HG02623 (cell line): ENCODE results near the gene RASSF10.

Source experiments
- ATAC-seq: cut with Tn5 transposase; IDR thresholded peaks from one replicate; pipeline ENCODE4 v1.9.1; 2021; ENCODE audit warnings: moderate library complexity; ENCODE audit not compliant: unreplicated experiment

The RASSF10 gene

GRCh38 chr11:13008625-13009475, at the start of gene RASSF10:
Gene RASSF10, plus strand, starts transcription at chr11:13009316. Its CDS starts 261 bp downstream, at chr11:13009577.
- no peak for ATAC-seq

- no peak for ATAC-seq
These were observed 47.5 kb upstream of the RASSF10 start for GRCh38 chr11:12961615-12962014.

DNA sequence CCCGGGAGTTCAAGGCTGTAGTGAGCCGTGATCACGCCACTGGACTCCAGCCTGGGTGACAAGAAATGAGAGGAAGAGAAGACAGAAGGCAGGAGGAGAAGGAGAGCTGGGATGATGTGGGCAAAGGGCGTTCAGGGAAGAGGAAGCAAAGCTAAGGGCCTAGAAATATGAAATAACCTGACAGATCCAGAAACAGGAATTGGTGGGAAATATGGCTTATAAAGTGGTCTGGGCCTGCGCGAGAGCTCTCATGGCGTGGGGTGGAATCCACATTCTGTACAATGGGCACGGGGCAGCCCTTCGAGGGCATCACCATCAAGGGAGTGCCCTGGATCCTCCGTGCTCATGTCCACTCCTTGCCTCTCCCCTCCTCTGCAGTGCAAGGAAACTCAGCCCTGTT, 46.8 kb upstream of the RASSF10 start:
- no peak for ATAC-seq

DNA sequence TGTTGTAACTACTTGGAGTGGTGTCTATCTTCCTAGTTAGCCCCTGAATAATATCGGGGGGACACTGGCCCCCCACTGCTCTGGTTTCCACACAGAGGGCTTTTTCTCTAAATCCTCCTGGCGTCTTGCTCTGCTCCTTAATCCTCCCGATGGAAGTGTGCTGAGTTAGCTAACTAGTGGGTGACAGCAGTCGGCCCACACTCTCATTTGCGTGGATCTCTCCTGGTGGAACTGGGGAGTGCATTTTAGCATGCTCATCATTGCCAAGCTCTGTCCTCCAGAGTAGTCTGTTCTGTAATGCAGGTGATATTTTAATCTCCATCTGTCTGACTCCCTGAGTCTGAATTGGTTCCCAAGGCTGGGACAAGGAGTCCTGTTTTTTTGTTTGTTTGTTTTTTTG, 46.1 kb upstream of the RASSF10 start:
- ATAC-seq = no peak

- ATAC-seq = peak; percentile 84
These were observed 45.2 kb upstream of the RASSF10 start for GRCh38 chr11:12963792-12964536.

DNA sequence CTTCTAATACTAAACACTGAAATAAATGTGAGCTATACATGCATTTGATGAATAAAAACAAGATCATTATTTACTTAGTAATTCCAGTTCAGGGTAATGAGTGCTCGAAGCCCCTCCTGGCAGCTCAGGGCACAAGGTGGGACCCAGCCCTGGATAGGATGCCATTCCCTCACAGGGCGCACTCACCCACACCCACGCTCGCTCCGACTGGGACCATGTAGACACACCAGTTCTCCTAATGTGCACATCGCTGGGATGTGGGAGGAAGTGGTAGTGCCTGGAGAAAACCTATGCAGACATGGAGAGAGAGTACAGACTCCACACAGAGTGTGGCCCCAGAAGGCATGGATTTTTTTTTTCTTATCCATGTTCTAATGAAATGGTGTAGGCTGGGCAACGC, 44.5 kb upstream of the RASSF10 start:
- no peak for ATAC-seq

DNA sequence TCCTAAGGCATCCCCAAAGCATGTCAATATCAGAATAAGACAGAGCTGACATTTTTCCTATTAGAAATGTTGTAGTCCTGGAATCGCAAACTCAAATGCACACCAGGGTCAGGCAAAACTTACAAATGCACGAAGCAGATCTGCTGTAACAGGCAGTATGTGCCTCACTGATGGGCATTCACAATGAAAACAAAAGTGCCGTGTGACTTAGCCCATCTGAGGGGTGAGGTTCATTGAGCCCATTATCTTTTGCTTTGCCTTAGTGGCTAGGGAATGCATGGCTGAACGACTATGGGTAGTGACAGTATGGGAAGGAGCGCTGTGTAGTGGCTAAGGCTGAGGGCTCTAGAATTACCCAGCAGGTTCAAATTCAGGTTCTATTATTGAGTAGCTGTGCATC, 43.1 kb upstream of the RASSF10 start:
- no peak for ATAC-seq

DNA sequence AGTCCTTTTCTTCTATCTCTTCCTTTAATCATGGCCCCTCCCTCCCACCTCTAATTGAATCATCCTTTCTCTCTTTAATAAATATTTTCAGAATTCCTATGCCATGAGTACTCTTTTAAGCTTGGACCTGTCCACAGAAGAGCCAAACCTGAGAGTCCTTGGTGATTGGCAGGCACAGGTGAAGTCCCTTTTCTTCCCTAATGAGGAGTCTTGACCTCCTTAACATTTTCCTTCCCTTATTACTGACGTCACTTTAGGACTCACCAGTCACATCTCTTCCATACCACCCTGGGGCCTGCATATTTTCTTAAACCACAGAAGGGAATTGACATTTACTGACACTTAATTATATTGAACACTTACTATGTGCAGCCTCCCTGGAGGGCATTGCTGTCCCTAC, 41.0 kb upstream of the RASSF10 start:
- ATAC-seq = no peak

- ATAC-seq = no peak
These were observed 40.3 kb upstream of the RASSF10 start for GRCh38 chr11:12968826-12969225.

DNA sequence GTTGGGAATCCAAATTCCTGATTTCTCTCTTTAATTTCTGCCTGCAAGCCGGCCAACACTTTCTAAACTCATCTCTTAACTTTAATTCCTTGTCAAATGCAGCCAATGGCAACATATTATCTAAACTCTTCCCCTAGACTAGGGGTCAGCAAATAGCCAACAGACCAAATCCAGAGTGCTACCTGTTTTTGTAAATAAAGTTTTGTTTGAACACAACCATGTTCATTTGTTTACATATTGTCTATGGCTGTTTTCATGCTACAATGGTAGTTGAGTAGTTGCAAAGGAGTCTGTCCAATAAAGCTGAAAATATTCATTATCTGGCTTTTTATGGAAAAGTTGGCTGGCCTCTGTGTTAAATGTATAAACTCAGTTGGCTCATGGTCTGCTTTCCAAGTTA, 37.2 kb upstream of the RASSF10 start:
- no peak for ATAC-seq

GRCh38 chr11:12973528-12974181, 35.5 kb upstream of the RASSF10 start:
- no peak for ATAC-seq

- ATAC-seq = no peak
These were observed 33.9 kb upstream of the RASSF10 start for GRCh38 chr11:12975195-12975594.

GRCh38 chr11:12979928-12980689, 29.0 kb upstream of the RASSF10 start:
- no peak for ATAC-seq

DNA sequence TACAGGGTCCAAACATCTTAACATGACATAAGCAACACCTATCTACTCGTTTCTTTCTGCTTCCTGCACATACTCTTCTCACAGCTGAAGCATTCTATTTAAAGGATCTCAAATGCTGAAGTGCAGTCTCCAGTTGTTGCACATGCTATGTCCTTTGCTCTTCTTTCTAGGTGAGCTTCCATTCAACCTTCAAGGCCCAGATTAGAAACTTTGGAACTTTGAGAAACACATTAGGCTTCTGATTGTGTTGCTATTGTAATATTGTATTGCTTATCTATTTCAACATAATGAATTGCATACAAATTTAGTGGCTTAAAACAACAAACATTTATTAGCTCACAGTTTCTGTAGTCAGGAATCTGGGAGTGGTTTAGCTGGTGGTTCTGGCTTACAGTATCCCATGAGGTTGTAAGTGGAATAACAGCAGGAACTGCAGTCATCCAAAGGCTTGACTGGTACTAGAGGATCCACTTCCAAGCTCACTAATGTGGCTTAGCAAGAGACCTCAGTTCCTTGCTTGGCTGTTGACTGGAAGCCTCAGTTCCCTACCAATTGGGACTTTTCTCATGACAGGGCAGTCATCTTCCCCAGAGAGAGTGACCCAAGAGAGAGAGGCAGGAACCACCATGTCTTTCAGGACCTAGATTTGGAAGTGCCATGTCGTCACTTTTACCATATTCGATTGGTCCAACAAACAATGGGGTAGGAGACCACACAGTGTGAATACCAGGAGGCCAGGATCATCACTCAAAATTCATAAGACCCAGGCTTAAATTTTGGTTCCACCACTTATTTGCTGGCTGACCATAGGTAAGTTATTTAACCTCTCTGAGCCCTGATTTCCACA, 27.2 kb upstream of the RASSF10 start:
- ATAC-seq = no peak

- no peak for ATAC-seq
These were observed 25.8 kb upstream of the RASSF10 start for GRCh38 chr11:12983336-12983735.

DNA sequence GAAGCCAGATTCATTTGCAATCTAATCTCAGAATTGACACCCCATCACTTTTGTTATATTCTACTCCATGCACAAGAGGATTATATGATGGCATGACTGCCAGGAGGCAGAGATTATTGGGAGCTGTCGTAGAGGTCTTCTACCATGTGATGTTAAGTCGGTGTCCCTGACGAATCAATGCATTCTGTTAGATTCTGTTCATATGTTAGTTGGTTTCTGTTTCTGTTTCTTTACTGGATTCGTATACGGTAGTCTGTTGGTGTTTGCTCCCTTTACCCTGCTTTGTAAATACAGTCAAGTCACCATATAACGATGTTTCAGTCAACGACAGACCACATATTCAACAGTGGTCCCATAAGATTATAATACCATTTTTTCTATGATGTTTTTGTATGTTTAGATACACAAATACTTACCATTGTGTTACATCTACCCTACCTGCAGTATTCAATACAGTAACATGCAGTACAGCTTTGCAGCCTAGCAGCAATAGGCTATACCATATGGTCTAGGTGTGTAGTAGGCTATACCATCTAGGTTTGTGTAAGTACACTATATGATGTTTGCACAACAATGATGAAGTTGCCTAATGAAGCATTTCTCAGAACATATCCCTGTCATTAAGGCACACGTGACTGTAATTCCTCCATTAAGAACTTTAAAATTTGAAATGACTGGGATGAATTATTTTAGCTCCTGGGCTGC, 22.8 kb upstream of the RASSF10 start:
- ATAC-seq = no peak

DNA sequence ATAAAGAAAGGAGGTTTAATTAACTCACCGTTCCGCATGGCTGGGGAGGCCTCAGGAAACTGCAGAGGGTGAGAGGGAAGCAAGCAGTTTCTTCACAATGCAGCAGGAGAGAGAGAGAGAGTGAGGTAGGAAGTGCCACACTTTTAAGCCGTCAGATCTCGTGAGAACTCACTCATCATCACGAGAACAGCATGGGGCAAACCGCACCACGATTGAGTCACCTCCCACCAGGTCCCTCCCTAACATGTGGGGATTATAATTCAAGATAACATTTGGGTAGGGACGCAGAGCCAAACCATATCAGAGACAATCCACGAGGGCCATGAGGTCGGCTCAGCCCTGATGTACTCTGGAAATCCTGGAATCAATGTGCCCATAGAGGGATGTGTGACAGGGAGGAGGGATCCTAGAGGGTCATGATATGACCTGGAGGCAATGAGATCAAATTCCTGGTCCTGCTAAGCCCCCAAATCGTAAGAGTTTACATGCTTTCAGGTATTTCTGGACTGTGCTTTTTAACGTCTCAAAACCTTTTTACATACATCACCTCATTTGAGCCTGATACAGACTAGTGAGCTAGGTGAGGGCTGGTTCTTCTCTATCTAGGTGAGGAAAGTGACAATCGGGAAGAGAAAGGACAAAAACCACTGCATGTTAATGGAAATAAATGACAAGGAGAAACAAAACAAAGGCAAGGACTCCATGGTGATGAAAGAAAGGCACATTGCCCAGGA, 19.5 kb upstream of the RASSF10 start:
- ATAC-seq = no peak

GRCh38 chr11:12990162-12990480, 19.0 kb upstream of the RASSF10 start:
- ATAC-seq = no peak

- ATAC-seq = no peak
These were observed 17.7 kb upstream of the RASSF10 start for GRCh38 chr11:12991426-12991825.
